ENCODE data around the gene ARHGEF7.

ARHGEF7 gene

DNA sequence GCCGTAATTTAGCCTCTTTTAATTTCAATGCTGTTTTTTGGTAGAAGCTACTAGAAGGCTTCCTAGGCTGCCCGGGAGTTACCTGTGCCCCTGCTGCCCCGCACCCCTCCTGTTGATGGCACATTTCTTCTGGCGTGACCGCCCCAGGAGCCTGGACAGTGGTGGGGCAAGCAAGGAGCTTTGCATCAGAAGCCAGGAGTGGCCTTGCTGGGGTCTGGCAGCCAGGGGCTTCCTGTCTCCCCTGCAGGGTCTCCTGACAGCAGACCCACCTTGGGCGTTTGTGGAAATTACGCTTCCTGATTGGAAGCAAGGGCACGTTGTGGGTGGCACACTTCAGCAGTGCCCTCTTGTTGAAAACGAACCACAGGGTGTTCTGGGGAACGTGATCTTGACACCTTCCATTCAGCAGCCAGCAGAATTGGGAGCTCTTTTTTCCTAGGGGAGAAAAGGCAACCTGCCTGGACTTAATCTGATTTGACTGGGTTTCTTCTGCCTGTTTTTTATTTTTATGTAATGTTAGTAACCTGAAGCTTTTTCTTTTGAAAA is 115.3 kb downstream of the ARHGEF7 start:
- in situ Hi-C loops (cut with HindIII; ENCODE audit: low pct_ligation_motif_present, low pct_unique_long_range_greater_than_20kb, low sequenced_read_pairs), result no loop called here
- DNase-seq, result no peak

DNA sequence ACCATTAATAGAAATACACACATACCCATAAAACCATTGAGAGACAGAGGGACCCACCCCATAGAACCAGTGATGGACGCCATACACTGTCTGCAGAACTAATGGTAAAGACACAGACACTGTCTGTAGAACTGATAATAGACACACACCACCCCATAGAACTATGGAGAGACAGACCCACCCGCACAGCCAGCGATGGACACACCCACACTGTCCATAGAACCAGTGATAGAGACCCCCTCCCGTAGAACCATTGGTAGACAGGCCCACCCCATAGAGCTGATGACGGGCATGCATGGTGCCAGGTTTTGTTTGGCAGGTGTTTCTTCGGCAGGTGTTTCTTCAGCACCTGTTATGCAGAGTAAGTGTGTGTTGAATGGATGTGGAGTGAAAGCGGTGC is 117.1 kb downstream of the ARHGEF7 start:
- in situ Hi-C loops (cut with HindIII; ENCODE audit: low pct_ligation_motif_present, low pct_unique_long_range_greater_than_20kb, low sequenced_read_pairs), result no loop called here
- DNase-seq, result no peak

GRCh38 chr13:111233080-111233479 is 118.0 kb downstream of the ARHGEF7 start:
- in situ Hi-C loops (cut with HindIII; ENCODE audit: low pct_ligation_motif_present, low pct_unique_long_range_greater_than_20kb, low sequenced_read_pairs), result no loop called here

GRCh38 chr13:111239764-111240670 is 124.9 kb downstream of the ARHGEF7 start:
- in situ Hi-C loops (cut with HindIII; ENCODE audit: low pct_ligation_motif_present, low pct_unique_long_range_greater_than_20kb, low sequenced_read_pairs), result no loop called here
- DNase-seq, result no peak

More at GRCh38 chr13:111233080-111233479, 118.0 kb downstream of the ARHGEF7 start:
- DNase-seq, result no peak

DNA sequence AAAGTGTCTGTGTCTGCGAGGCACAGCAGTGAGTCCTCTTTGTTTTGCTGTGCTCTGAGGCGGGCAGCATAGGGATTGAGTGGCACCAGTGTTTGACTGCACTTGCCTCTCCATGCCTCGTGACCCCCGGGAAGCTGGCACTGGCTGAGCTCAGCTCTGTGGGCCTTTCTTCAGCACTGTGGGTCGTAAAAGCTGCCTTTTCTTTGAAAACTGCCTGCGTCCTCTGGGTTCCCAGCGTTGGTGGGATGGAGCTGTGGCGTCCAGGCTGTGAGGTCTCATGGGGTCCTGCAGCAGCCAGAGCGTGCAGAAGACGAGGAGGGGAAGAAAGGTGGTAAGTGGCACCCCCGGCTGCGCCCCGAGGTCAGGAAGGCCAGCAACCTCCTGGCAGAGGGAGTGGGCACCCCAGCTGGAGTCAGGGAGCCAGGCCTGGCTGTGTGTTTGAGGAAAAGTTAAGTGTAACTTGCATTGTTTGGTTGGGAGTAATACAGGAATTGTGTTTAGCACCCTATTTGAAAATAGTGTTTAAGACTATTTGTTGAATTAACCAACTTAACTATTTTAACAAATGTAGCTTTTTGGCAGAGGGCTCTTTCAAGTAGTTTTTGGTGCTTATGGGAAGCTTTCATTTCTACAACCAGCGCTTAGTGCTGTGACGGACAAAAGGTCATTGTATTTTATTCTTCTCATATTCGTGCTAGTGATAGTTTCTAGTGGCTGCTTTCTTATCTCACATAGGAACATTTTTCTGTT is 126.1 kb downstream of the ARHGEF7 start:
- in situ Hi-C loops (cut with HindIII; ENCODE audit: low pct_ligation_motif_present, low pct_unique_long_range_greater_than_20kb, low sequenced_read_pairs), result no loop called here
- DNase-seq, result no peak

- in situ Hi-C loops (cut with HindIII; ENCODE audit: low pct_ligation_motif_present, low pct_unique_long_range_greater_than_20kb, low sequenced_read_pairs), result no loop called here
- no peak for DNase-seq
Observed at GRCh38 chr13:111241862-111242261, 126.8 kb downstream of the ARHGEF7 start.

DNA sequence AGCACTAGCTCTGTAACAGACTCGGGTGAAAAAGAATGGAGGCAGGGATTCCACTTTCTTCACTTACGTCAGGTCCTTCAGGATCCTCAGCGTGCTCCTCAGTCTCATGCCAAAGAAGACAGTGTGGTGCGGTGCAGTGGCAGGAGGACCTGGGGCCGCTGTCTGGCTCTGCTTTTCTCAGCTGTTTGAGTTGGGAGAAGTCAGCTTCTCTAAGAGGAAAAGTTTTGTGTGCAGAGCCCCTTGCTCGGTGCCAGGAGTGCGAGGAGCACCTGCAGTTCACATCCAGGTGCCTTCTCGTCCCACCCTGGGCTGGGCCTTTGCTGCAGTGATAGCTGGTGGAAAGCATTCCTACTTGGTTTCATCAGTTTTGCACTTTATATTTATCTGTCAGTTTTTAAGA is 127.5 kb downstream of the ARHGEF7 start:
- in situ Hi-C loops (cut with HindIII; ENCODE audit: low pct_ligation_motif_present, low pct_unique_long_range_greater_than_20kb, low sequenced_read_pairs), result no loop called here
- DNase-seq, result no peak

DNA sequence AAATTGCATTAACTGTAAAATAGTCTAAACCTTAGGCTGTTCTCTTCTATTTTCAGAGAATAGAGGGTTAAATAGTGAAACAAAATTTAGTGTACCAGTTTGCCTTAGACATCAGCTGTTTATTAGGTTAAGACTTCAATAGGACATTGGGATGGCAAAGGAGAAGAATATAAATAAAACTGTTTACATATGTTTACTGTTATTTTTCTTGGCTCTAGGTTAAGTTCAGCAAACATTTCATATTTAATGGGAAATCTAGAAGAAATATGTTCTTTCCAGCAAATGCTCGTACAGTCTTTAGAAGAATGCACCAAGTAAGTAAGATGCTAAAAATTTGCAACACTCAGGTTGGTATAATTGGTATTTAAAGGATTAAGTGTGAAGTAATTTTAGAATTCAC is 128.9 kb downstream of the ARHGEF7 start:
- no peak for DNase-seq
- in situ Hi-C loops (cut with HindIII; ENCODE audit: low pct_ligation_motif_present, low pct_unique_long_range_greater_than_20kb, low sequenced_read_pairs), result no loop called here

DNA sequence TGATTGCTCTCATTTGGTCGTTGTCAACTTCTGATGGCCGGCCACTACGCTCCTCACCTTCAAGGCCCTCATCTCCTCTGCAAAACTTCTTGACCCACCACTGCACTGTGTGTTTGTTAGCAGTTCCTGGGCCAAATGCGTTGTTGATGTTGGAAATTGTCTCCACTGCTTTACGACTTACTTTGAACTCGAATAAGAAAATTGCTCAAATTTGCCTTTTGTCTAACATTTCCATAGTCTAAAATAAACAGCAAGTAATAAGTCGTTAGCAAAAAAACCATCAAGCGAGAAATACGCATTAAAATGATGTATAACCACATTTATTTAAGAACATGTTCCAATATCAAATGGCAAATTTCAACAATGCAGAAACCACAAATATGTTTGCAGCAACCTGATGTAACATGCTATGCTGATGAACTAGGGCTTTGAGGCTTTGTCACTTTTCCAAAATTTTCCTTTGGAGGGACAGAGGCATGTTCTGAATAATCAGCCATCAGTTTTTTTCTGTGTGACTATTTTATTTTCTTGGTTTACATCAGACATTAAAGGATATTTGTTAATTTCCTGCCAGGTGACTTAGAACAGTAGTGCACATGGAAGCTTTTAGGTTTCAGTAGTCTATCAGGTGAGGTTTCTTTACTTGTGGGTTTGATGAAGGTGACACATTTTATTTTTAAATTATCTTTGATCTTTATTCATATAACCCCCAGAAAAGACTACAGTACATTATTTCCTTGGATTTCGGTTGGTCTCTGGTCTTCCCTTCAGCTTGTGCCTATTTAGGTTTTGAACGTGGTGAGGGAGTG is 130.7 kb downstream of the ARHGEF7 start:
- DNase-seq, result no peak
- in situ Hi-C loops (cut with HindIII; ENCODE audit: low pct_ligation_motif_present, low pct_unique_long_range_greater_than_20kb, low sequenced_read_pairs), result no loop called here

GRCh38 chr13:111247552-111247951 is 132.4 kb downstream of the ARHGEF7 start:
- DNase-seq, result no peak
- in situ Hi-C loops (cut with HindIII; ENCODE audit: low pct_ligation_motif_present, low pct_unique_long_range_greater_than_20kb, low sequenced_read_pairs), result no loop called here

- in situ Hi-C loops (cut with HindIII; ENCODE audit: low pct_ligation_motif_present, low pct_unique_long_range_greater_than_20kb, low sequenced_read_pairs), result no loop called here
- no peak for DNase-seq
Observed at GRCh38 chr13:111248822-111249221, 133.7 kb downstream of the ARHGEF7 start.

GRCh38 chr13:111249637-111250360 is 134.7 kb downstream of the ARHGEF7 start:
- in situ Hi-C loops (cut with HindIII; ENCODE audit: low pct_ligation_motif_present, low pct_unique_long_range_greater_than_20kb, low sequenced_read_pairs), result no loop called here
- DNase-seq, result no peak

DNA sequence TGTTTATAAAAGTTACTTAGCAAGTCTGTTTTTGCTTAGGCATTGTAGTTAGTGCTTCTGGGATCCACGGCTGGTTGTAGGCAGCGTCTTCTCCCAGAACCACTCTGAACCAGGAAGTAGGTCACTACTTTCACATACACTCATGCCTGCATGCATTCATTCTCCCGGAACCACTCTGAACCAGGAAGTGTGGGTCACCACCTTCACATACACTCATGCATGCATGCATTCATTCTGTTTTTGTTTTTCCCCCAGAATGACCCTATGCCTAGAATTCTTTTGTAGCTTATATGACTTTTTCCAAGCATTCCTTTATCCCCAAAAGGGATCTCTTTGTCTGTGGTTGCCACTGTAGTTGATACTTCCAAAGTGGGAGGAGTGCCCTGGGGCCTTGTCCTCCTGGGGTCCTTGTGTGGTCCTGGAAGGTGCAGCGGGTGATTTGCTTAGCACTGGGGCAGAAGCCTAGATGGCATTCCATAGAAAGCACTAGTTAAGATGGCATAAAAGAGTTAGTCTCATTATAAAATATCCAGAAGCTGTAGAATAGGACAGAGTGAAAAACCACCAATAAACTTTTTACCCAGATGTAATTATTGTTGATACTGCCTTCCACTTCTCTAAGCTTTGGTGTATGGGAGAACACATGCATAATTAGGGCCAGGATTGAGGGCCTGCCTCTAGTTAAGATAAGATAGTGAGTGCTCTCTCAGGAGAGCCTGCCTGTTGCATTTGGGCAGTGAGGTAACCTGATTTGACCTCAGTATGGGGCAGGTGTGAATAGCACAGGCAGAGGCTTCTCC is 136.7 kb downstream of the ARHGEF7 start:
- in situ Hi-C loops (cut with HindIII; ENCODE audit: low pct_ligation_motif_present, low pct_unique_long_range_greater_than_20kb, low sequenced_read_pairs), result no loop called here
- DNase-seq, result peak; percentile 13

DNA sequence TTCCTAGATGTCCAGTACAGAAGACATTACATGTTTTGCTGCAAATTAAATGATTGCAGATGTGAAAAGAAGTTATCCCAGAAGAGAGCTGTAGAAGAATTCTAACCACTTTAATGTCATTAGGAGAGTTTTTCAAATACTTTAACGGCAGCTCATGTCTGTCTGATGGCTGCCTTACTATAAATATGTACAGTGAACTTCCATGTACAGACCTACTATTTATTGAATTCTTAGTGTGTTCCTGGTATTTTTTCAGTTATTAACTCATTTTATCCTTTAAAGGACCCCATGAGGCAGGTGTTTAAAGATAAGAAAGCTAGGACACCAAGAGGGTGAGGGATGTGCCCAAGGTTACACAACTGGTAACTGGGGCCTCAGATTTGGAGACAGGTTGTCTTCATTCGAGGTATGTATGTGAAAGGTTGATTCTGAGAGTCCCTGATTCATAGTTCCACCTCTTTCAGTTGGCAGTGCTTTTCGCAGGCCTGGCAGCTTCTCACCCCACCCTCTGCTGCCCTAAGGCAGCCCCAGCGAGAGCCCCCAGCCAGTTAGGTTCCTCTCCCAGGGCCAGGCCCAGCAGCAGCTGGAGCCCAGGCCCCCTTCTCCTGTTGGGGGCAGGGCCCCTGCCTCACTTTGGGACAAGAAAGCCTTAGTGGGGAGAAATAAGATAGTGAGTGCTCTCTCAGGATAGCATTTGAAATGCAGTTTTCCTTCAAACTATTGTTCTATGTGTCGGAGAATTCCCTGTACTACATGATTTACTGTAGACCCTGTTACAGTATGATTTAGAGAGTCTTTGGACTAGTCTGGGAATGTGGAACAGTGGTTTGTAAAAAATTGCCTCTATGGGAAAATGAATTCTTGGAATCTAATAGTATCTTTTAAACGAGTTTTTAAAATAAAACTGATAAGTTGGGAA is 137.6 kb downstream of the ARHGEF7 start:
- in situ Hi-C loops (cut with HindIII; ENCODE audit: low pct_ligation_motif_present, low pct_unique_long_range_greater_than_20kb, low sequenced_read_pairs), result no loop called here
- no peak for DNase-seq

DNA sequence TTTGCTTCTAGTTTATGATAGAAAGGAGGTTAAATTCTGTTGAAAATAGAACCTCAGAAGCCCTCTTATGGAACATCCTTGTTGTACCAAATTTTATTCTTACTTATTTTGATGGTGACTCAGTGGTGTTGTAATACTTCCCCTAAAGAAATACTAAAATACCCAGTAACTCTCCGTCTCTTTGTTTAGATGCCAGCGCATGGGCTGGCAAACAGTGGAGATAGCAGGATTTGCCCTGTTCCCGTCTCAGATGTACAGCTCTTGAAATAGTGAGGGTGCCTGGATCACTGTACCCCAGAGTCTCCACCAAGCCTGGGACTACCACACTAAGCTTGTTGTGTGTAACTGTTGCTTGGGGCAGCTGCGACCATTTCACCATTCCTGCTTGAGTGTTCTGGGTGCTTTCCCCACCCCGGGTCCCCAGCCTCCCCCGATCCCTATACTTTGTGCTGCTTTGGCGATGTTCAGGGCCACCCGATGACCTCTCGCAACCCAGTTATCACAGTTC is 138.3 kb downstream of the ARHGEF7 start:
- DNase-seq, result no peak
- in situ Hi-C loops (cut with HindIII; ENCODE audit: low pct_ligation_motif_present, low pct_unique_long_range_greater_than_20kb, low sequenced_read_pairs), result no loop called here

- in situ Hi-C loops (cut with HindIII; ENCODE audit: low pct_ligation_motif_present, low pct_unique_long_range_greater_than_20kb, low sequenced_read_pairs), result no loop called here
- no peak for DNase-seq
Observed at GRCh38 chr13:111255228-111255790, 140.2 kb downstream of the ARHGEF7 start.

Data from ACHN (cell line).